ENCODE results near the gene MRPL4. TPM values are rescaled to one million over a fixed set of nuclear protein-coding genes. Genes with fewer than 3 reads are reported as not detected.

Gene MRPL4
- total RNA-seq, 2 experiments from 2014 or later, result 148 to 155 TPM

- Histone ChIP-seq H2AFZ (ENCODE audit: low read length) (no peak overlapping the region), H3K36me3 (ENCODE audit: insufficient read depth, low read length) (peaks cover 81% of the 10 kb centered on the region), H3K27ac (ENCODE audit: low read depth, low read length, poor library complexity, severe bottlenecking) (peak overlapping the region; percentile 93), H4K20me1 (ENCODE audit: insufficient read depth, low read length) (no peaks in the 10 kb centered on the region), H3K4me3 (ENCODE audit: low read depth, low read length, poor library complexity, severe bottlenecking) (peak overlapping the region; percentile 54), H3K4me1 (ENCODE audit: insufficient read depth, low read length, poor library complexity, severe bottlenecking) (peaks cover 73% of the 10 kb centered on the region), H3K4me2 (ENCODE audit: low read length) (peak overlapping the region; percentile 77), H3K9me3 (ENCODE audit: low read length) (no peaks in the 10 kb centered on the region), H3K9me2 (ENCODE audit: insufficient read depth, low read length) (no peaks in the 10 kb centered on the region), H3K79me2 (ENCODE audit: insufficient read depth, low read depth, low read length) (peaks cover 62% of the 10 kb centered on the region)
- CTCF ChIA-PET (ENCODE audit: unreplicated experiment), result interaction anchor here (0.9 kb wide), 1 partner anchor 25 kb away, joined by 4 read pairs; no protein-coding TSS in a partner anchor
- intact Hi-C loops (cut with micrococcal nuclease; ENCODE audit: unreplicated experiment), result no loop called here
- no peak for TF ChIP-seq EZH2phosphoT487 (IDR thresholded peaks at IDR 0.05; ENCODE audit: borderline replicate concordance, low read depth, low read length)
- no peak for TF ChIP-seq CTCF (conservative IDR thresholded peaks at IDR 0.05; ENCODE audit: low read length)
- POLR2A ChIA-PET, result interaction anchor here (0.7 to 1.5 kb wide), 6 partner anchors 8 to 26 kb away, joined by 3 to 8 read pairs (median 4); no protein-coding TSS in a partner anchor
- BruUV-seq (replicated peaks), result no TSS peak
- no peak for DNase-seq (ENCODE audit: low spot score)
These were observed 31.3 kb upstream of the MRPL4 start for GRCh38 chr19:10220695-10221094.

- Histone ChIP-seq H3K4me1 (ENCODE audit: insufficient read depth, low read length, poor library complexity, severe bottlenecking) (peaks cover 89% of the 10 kb centered on the region), H3K9me2 (ENCODE audit: insufficient read depth, low read length) (no peaks in the 10 kb centered on the region), H3K9me3 (ENCODE audit: low read length) (no peaks in the 10 kb centered on the region), H4K20me1 (ENCODE audit: insufficient read depth, low read length) (no peaks in the 10 kb centered on the region), H3K4me2 (ENCODE audit: low read length) (peak overlapping the region; percentile 77), H3K79me2 (ENCODE audit: insufficient read depth, low read depth, low read length) (peaks cover 77% of the 10 kb centered on the region), H2AFZ (ENCODE audit: low read length) (no peak overlapping the region), H3K36me3 (ENCODE audit: insufficient read depth, low read length) (peaks cover 81% of the 10 kb centered on the region), H3K27ac (ENCODE audit: low read depth, low read length, poor library complexity, severe bottlenecking) (peak overlapping the region; percentile 93), H3K4me3 (ENCODE audit: low read depth, low read length, poor library complexity, severe bottlenecking) (peak overlapping the region; percentile 54)
- CTCF ChIA-PET (ENCODE audit: unreplicated experiment), result no interaction called here
- POLR2A ChIA-PET, result interaction anchor here (0.7 to 1.0 kb wide), 3 partner anchors 10 to 17 kb away, joined by 3 to 6 read pairs (median 3); partner anchors contain the start of gene S1PR2
- no TSS peak for BruUV-seq (replicated peaks)
- TF ChIP-seq CTCF (conservative IDR thresholded peaks at IDR 0.05; ENCODE audit: low read length) (no peak), EZH2phosphoT487 (IDR thresholded peaks at IDR 0.05; ENCODE audit: borderline replicate concordance, low read depth, low read length) (no peak)
- DNase-seq (ENCODE audit: low spot score), result peak; percentile 67
- intact Hi-C loops (cut with micrococcal nuclease; ENCODE audit: unreplicated experiment), result no loop called here
These were observed 29.7 kb upstream of the MRPL4 start for GRCh38 chr19:10222201-10222890.
